ENCODE results near the gene IL13. TPM values are rescaled to one million over a fixed set of nuclear protein-coding genes. Genes with fewer than 3 reads are reported as not detected.

The IL13 gene
- not detected in 2 replicates for total RNA-seq (2022)
- percentile 15 among the genes with signal in this experiment for Bru-seq, nascent RNA
- BruChase-seq, experiment 1, labeled RNA remaining after a 2-hour chase, result percentile 21 among the genes with signal in this experiment
- BruChase-seq, experiment 2, labeled RNA remaining after a 6-hour chase, result percentile 16 among the genes with signal in this experiment
- long read RNA-seq, result 0 reads

GRCh38 chr5:132657676-132658380 lies at the start of gene IL13:
Gene IL13, plus strand, starts transcription at chr5:132658173. Its CDS starts 14 bp downstream, at chr5:132658187.
- no peaks in the 10 kb centered on the region for H3K36me3 Mint-ChIP-seq (ENCODE audit: insufficient read depth, unreplicated experiment)
- H3K4me3 ChIP-seq (ENCODE audit: low read depth, low read length), result no peak within 1 kb of the TSS
- intact Hi-C loops (cut with micrococcal nuclease; ENCODE audit: unreplicated experiment), result no loop called here
- POLR2A ChIA-PET, result interaction anchor here (0.6 kb wide), 1 partner anchor 14 kb away, joined by 13 read pairs; no protein-coding TSS in a partner anchor
- no peaks in the 10 kb centered on the region for H3K9me3 Mint-ChIP-seq (ENCODE audit: unreplicated experiment)
- TF ChIP-seq, protein P1, sequence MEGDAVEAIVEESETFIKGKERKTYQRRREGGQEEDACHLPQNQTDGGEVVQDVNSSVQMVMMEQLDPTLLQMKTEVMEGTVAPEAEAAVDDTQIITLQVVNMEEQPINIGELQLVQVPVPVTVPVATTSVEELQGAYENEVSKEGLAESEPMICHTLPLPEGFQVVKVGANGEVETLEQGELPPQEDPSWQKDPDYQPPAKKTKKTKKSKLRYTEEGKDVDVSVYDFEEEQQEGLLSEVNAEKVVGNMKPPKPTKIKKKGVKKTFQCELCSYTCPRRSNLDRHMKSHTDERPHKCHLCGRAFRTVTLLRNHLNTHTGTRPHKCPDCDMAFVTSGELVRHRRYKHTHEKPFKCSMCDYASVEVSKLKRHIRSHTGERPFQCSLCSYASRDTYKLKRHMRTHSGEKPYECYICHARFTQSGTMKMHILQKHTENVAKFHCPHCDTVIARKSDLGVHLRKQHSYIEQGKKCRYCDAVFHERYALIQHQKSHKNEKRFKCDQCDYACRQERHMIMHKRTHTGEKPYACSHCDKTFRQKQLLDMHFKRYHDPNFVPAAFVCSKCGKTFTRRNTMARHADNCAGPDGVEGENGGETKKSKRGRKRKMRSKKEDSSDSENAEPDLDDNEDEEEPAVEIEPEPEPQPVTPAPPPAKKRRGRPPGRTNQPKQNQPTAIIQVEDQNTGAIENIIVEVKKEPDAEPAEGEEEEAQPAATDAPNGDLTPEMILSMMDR (IDR thresholded peaks at IDR 0.05; ENCODE audit: insufficient read depth in 1 of 2, low read depth in 1 of 2, low read length in 1 of 2, severe bottlenecking in 1 of 2, unreplicated experiment in 1 of 2), result no peak
- H3K4me1 ChIP-seq, result no peaks in the 10 kb centered on the region
- no peak within 1 kb of the TSS for H3K27ac Mint-ChIP-seq (ENCODE audit: unreplicated experiment)
- H3K27me3 Mint-ChIP-seq (ENCODE audit: insufficient read depth, unreplicated experiment), result no peaks in the 10 kb centered on the region
- DNase-seq, result no peak
- CTCF ChIA-PET, result interaction anchor here (0.7 kb wide), 1 partner anchor 188 kb away, joined by 3 read pairs; no protein-coding TSS in a partner anchor
- H3K27me3 ChIP-seq (replicated peaks; ENCODE audit: control insufficient read depth, insufficient read depth, low read length), result no peaks in the 10 kb centered on the region
- no peaks in the 10 kb centered on the region for H3K9me3 ChIP-seq
- BruUV-seq (replicated peaks), result no TSS peak
- H3K4me1 Mint-ChIP-seq (ENCODE audit: low read depth, unreplicated experiment), result no peaks in the 10 kb centered on the region
- no peak within 1 kb of the TSS for H3K4me3 Mint-ChIP-seq (ENCODE audit: unreplicated experiment)
- no peaks in the 10 kb centered on the region for H3K36me3 ChIP-seq (ENCODE audit: control insufficient read depth, insufficient read depth, low read length)

- TF ChIP-seq, protein P1 (IDR thresholded peaks at IDR 0.05; ENCODE audit: insufficient read depth in 1 of 2, low read depth in 1 of 2, low read length in 1 of 2, severe bottlenecking in 1 of 2, unreplicated experiment in 1 of 2), result no peak
- BruUV-seq (replicated peaks), result no TSS peak
- Mint-ChIP-seq H3K4me1 (ENCODE audit: low read depth, unreplicated experiment) (no peaks in the 10 kb centered on the region), H3K27ac (ENCODE audit: unreplicated experiment) (no peak overlapping the region), H3K36me3 (ENCODE audit: insufficient read depth, unreplicated experiment) (peaks cover 45% of the 10 kb centered on the region), H3K27me3 (ENCODE audit: insufficient read depth, unreplicated experiment) (no peaks in the 10 kb centered on the region), H3K4me3 (ENCODE audit: unreplicated experiment) (no peak overlapping the region), H3K9me3 (ENCODE audit: unreplicated experiment) (no peaks in the 10 kb centered on the region)
- POLR2A ChIA-PET, result no interaction called here
- CTCF ChIA-PET, result no interaction called here
- H3K4me1 ChIP-seq, result no peaks in the 10 kb centered on the region
- DNase-seq, result no peak
- peaks cover 3% of the 10 kb centered on the region; the same call in 1 of the 2 replicates for H3K36me3 ChIP-seq (ENCODE audit: control insufficient read depth, insufficient read depth, low read length)
- intact Hi-C loops (cut with micrococcal nuclease; ENCODE audit: unreplicated experiment), result no loop called here
- H3K27me3 ChIP-seq (replicated peaks; ENCODE audit: control insufficient read depth, insufficient read depth, low read length), result no peaks in the 10 kb centered on the region
- no peaks in the 10 kb centered on the region for H3K9me3 ChIP-seq
- H3K4me3 ChIP-seq (ENCODE audit: low read depth, low read length), result no peak overlapping the region
These were observed 46.0 kb upstream of the IL13 start for GRCh38 chr5:132611965-132612364.

DNA sequence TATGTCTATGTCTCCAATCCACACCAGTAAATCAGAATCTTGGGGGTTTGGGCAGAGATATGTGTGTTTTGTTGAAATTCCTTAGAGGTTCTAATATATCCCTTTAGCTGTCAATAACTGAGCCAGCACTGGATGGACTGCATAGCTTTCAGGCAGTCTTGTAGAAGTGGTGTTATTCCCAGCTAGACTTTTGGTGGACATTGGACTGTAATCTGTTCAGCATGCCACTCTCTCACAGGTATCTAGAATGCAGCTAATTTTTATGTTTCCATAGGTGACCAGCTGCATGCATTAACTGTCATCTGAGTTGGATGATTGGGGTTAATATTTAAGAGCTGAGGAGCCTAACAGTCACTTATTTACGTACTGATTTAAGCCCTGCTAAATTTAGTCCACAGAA lies 45.1 kb upstream of the IL13 start:
- H3K27me3 ChIP-seq (replicated peaks; ENCODE audit: control insufficient read depth, insufficient read depth, low read length), result no peaks in the 10 kb centered on the region
- H3K4me1 ChIP-seq, result no peaks in the 10 kb centered on the region
- H3K4me3 Mint-ChIP-seq (ENCODE audit: unreplicated experiment), result no peak overlapping the region
- H3K9me3 Mint-ChIP-seq (ENCODE audit: unreplicated experiment), result no peaks in the 10 kb centered on the region
- TF ChIP-seq, protein P1 (IDR thresholded peaks at IDR 0.05; ENCODE audit: insufficient read depth in 1 of 2, low read depth in 1 of 2, low read length in 1 of 2, severe bottlenecking in 1 of 2, unreplicated experiment in 1 of 2), result no peak
- no peaks in the 10 kb centered on the region for H3K4me1 Mint-ChIP-seq (ENCODE audit: low read depth, unreplicated experiment)
- BruUV-seq (replicated peaks), result no TSS peak
- DNase-seq, result no peak
- POLR2A ChIA-PET, result no interaction called here
- no peak overlapping the region for H3K27ac Mint-ChIP-seq (ENCODE audit: unreplicated experiment)
- H3K4me3 ChIP-seq (ENCODE audit: low read depth, low read length), result no peak overlapping the region
- H3K27me3 Mint-ChIP-seq (ENCODE audit: insufficient read depth, unreplicated experiment), result no peaks in the 10 kb centered on the region
- H3K36me3 Mint-ChIP-seq (ENCODE audit: insufficient read depth, unreplicated experiment), result peaks cover 48% of the 10 kb centered on the region
- H3K36me3 ChIP-seq (ENCODE audit: control insufficient read depth, insufficient read depth, low read length), result peaks cover 1% of the 10 kb centered on the region; the same call in 1 of the 2 replicates
- CTCF ChIA-PET, result interaction anchor here (0.7 kb wide), 1 partner anchor 478 kb away, joined by 3 read pairs; no protein-coding TSS in a partner anchor
- intact Hi-C loops (cut with micrococcal nuclease; ENCODE audit: unreplicated experiment), result no loop called here
- H3K9me3 ChIP-seq, result no peaks in the 10 kb centered on the region

All from Caco-2 (cell line).